DOHH2 (cell line): Measurements from ENCODE around the gene KAZALD1.

ENCODE experiments used
- EZH2phosphoT487 ChIP-seq: fragments of 200-600 bp; sonication (generic); IDR thresholded peaks from 2 replicates; pipeline ENCODE4 v1.6.1; 2017; ENCODE audit warnings: borderline replicate concordance, mild to moderate bottlenecking, antibody characterized with exemption, low read length, moderate library complexity, mixed read lengths
- TF ChIP-seq, protein P1 (sequence below): fragments of 200-600 bp; sonication (generic); IDR thresholded peaks from one replicate; pipeline ENCODE4 v1.5.1; 2014; ENCODE audit warnings: antibody characterized with exemption, mild to moderate bottlenecking, low read depth, low read length; ENCODE audit not compliant: poor library complexity, severe bottlenecking

DNA sequence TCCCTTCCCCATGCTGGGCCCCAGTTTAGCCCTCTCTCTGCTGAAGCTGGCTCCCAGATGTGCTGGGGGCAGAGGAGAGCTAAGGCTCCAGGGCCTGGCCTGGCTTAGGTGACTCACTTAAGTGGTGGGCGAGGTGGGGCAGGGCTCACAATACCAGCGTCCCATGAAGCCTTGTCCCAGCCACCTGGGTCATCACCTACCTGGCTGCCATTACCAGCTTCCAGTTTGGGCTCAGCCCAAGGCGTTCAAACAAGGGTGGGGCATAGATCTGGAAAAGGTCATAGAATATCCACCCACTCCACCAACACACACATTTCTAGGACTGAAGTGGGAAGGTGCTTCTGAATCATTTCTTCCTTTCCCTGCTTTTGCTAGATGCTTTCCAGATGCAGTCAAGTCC is 8.3 kb downstream of the KAZALD1 start:
- TF ChIP-seq, protein P1, sequence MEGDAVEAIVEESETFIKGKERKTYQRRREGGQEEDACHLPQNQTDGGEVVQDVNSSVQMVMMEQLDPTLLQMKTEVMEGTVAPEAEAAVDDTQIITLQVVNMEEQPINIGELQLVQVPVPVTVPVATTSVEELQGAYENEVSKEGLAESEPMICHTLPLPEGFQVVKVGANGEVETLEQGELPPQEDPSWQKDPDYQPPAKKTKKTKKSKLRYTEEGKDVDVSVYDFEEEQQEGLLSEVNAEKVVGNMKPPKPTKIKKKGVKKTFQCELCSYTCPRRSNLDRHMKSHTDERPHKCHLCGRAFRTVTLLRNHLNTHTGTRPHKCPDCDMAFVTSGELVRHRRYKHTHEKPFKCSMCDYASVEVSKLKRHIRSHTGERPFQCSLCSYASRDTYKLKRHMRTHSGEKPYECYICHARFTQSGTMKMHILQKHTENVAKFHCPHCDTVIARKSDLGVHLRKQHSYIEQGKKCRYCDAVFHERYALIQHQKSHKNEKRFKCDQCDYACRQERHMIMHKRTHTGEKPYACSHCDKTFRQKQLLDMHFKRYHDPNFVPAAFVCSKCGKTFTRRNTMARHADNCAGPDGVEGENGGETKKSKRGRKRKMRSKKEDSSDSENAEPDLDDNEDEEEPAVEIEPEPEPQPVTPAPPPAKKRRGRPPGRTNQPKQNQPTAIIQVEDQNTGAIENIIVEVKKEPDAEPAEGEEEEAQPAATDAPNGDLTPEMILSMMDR: no peak
- no peak for TF ChIP-seq EZH2phosphoT487
